Measurements from ENCODE around the gene SP9. TPM values are rescaled to one million over a fixed set of nuclear protein-coding genes. Genes with fewer than 3 reads are reported as not detected.

The SP9 gene
- total RNA-seq, 1 experiment from 2014 or later: not detected

DNA sequence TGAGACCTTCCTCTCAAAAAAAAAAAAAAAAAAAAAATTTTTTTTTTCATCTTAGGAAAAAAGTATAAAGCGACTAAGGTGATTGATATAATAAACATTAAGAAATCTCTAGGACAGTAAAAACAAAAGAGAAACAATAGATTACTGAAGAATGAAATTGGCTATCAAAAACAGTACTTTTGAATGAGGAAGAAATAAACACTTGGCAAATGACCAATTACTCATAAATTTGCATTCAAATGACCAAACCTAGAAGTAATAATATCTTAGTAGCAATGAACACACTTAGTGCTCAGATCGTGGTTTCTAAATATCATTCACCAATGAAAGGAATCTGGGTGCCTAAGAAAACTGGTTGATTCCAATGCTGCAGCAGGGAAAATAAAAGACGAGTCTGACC lies 50.4 kb downstream of the SP9 start:
- Histone ChIP-seq H3T11ph (ENCODE audit: low read length) (no peak overlapping the region), H4K91ac (ENCODE audit: insufficient read length, low read depth, low read length) (no peak overlapping the region), H3K79me1 (ENCODE audit: insufficient read depth, low read depth, low read length, poor library complexity, severe bottlenecking) (no peaks in the 10 kb centered on the region), H3K9ac (ENCODE audit: extremely low read depth, insufficient read length, low read length) (no peak overlapping the region), H2AFZ (ENCODE audit: low read length) (no peak overlapping the region), H3K9me3 (ENCODE audit: control insufficient read depth, low read depth, low read length) (no peaks in the 10 kb centered on the region), H2BK20ac (ENCODE audit: low read depth, low read length, poor library complexity, severe bottlenecking) (no peak overlapping the region), H3K14ac (ENCODE audit: insufficient read depth, low read length) (no peak overlapping the region), H3K27ac (ENCODE audit: insufficient read length, low read depth, low read length) (no peak overlapping the region), H3K23me2 (ENCODE audit: insufficient read length, low read depth, low read length, poor library complexity, severe bottlenecking) (no peaks in the 10 kb centered on the region), H3K4me2 (ENCODE audit: insufficient read depth, insufficient read length, low read length) (no peak overlapping the region), H2BK120ac (ENCODE audit: low read depth, low read length, poor library complexity, severe bottlenecking) (no peak overlapping the region), H2BK5ac (ENCODE audit: insufficient read length, low read length) (no peak overlapping the region), H2AK5ac (ENCODE audit: insufficient read length, low read length) (no peak overlapping the region), H4K20me1 (ENCODE audit: control insufficient read depth, insufficient read depth, insufficient read length) (no peaks in the 10 kb centered on the region), H4K5ac (ENCODE audit: insufficient read length, low read depth, low read length) (no peak overlapping the region), H3K4ac (ENCODE audit: low read depth, low read length) (no peak overlapping the region), H2BK12ac (ENCODE audit: insufficient read length, low read depth, low read length) (no peak overlapping the region), H4K8ac (replicated peaks; ENCODE audit: insufficient read length, low read depth, low read length) (no peak overlapping the region), H3K4me1 (ENCODE audit: insufficient read depth, low read length) (no peaks in the 10 kb centered on the region), H3K56ac (ENCODE audit: insufficient read length, low read depth, low read length) (no peak overlapping the region), H3K27me3 (ENCODE audit: insufficient read depth, low read length) (no peaks in the 10 kb centered on the region), H3K23ac (ENCODE audit: insufficient read length, low read depth, low read length) (no peak overlapping the region), H3K18ac (ENCODE audit: insufficient read length, low read depth, low read length) (no peak overlapping the region), H2BK15ac (ENCODE audit: low read depth, low read length) (no peak overlapping the region), H3K79me2 (ENCODE audit: insufficient read depth, low read length) (no peaks in the 10 kb centered on the region)
- no peak overlapping the region for H3K27ac Mint-ChIP-seq
- no peak for TF ChIP-seq CTCF (conservative IDR thresholded peaks at IDR 0.05)
- H3K4me3 Mint-ChIP-seq: no peak overlapping the region
- no peaks in the 10 kb centered on the region for H3K27me3 Mint-ChIP-seq (ENCODE audit: low read depth)
- H3K9me3 Mint-ChIP-seq: no peaks in the 10 kb centered on the region
- DNase-seq: no peak
- no CpG with 5 or more reads among the region's 3 CpGs for WGBS (ENCODE audit: extremely low coverage, insufficient read length, low lambda C conversion rate)
- H3K36me3 Mint-ChIP-seq (ENCODE audit: insufficient read depth in 1 of 3, low read depth in 3 of 3): peaks cover 2 to 6% (median 5%) of the 10 kb centered on the region in 3 experiments; a peak in 5 of 7 replicates
- no peaks in the 10 kb centered on the region for H3K4me1 Mint-ChIP-seq

Other genes starting within 250 kb of the SP9 start
- gene OLA1, start 86.4 kb upstream of the SP9 start, total RNA-seq (2021): 133 and 134 TPM in 2 replicates
- 8.7 and 9.9 TPM in 2 replicates for gene SCRN3, start 60.8 kb downstream of the SP9 start, total RNA-seq (2021)
- 0.35 TPM in 2 replicates for gene GPR155, start 152.1 kb downstream of the SP9 start, total RNA-seq (2021)